Endodermal cell (in vitro differentiated cells): ENCODE measurements around the gene ARHGAP26. TPM values are rescaled to one million over a fixed set of nuclear protein-coding genes. Genes with fewer than 3 reads are reported as not detected.
A peak's percentile ranks its signal among the peaks of the same experiment; 100 is the strongest.

Experiments
- DNase-seq: peaks from one replicate; pipeline ENCODE4 v3.0.0-alpha.2; 2017
- H3K27ac ChIP-seq: 2 replicates; pipeline ENCODE4 v1.5.1; 2013; ENCODE audit warnings: mild to moderate bottlenecking, low read depth, low read length, moderate library complexity
- H3K27me3 ChIP-seq: 2 replicates; pipeline ENCODE4 v1.6.1; 2013; ENCODE audit warnings: mild to moderate bottlenecking, low read length, moderate library complexity; ENCODE audit not compliant: insufficient read depth, control insufficient read depth, poor library complexity, severe bottlenecking
- H3K36me3 ChIP-seq: 2 replicates; pipeline ENCODE4 v1.7.0; 2013; ENCODE audit warnings: mild to moderate bottlenecking, low read length, moderate library complexity; ENCODE audit not compliant: control insufficient read depth, insufficient read depth
- H3K4me1 ChIP-seq: one replicate; pipeline ENCODE4 v1.7.0; 2013; ENCODE audit warnings: low read length; ENCODE audit not compliant: control insufficient read depth, insufficient read depth
- H3K4me3 ChIP-seq: 2 replicates; pipeline ENCODE4 v1.5.1; 2013; ENCODE audit warnings: mild to moderate bottlenecking, low read length, moderate library complexity
- H3K9ac ChIP-seq: 2 replicates; pipeline ENCODE4 v1.6.1; 2013; ENCODE audit warnings: mild to moderate bottlenecking, low read length, moderate library complexity; ENCODE audit not compliant: poor library complexity, severe bottlenecking; ENCODE audit errors: extremely low read depth
- H3K9me3 ChIP-seq: 2 replicates; pipeline ENCODE4 v1.6.1; 2013; ENCODE audit warnings: mild to moderate bottlenecking, low read length, moderate library complexity; ENCODE audit not compliant: control insufficient read depth
- H3K27ac Mint-ChIP-seq: 2 replicates; pipeline ENCODE4 v1.8.0; 2020; ENCODE audit warnings: mixed read lengths
- H3K27me3 Mint-ChIP-seq: 2 replicates; pipeline ENCODE4 v1.8.0; 2021; ENCODE audit warnings: mild to moderate bottlenecking, mixed read lengths; ENCODE audit not compliant: insufficient read depth
- H3K36me3 Mint-ChIP-seq: 2 replicates; pipeline ENCODE4 v1.8.0; 2020; ENCODE audit warnings: low read depth, mixed read lengths
- H3K4me1 Mint-ChIP-seq: 2 replicates; pipeline ENCODE4 v1.8.0; 2020; ENCODE audit warnings: mixed read lengths
- H3K4me3 Mint-ChIP-seq: 2 replicates; pipeline ENCODE4 v1.8.0; 2020; ENCODE audit warnings: mild to moderate bottlenecking, moderate library complexity, mixed read lengths
- H3K9me3 Mint-ChIP-seq: 2 replicates; pipeline ENCODE4 v1.8.0; 2020; ENCODE audit warnings: mild to moderate bottlenecking, mixed read lengths
- WGBS, 2 experiments: methylation state at CpG; one replicate each; pipeline versions ENCODE4 v1.1.5 to v1.1.7; 2013; ENCODE audit warnings: missing lambda C conversion rate in 2 of 2, mixed read lengths in 1 of 2; ENCODE audit not compliant: insufficient coverage in 1 of 2, insufficient read length in 1 of 2; 5-methylcytosine and 5-hydroxymethylcytosine counted together
- total RNA-seq, 2 donors: library from RNA; stranded (reverse); fragmentation: NEBNext Ultra II Directional in 1 of 2; extraction: Animal tissue kit (Norgen Biotek cat#: 25700) in 1 of 2; gene quantifications; 2 replicates in 1 of 2; 3 replicates in 1 of 2; pipeline ENCODE4 v1.2.1, GENCODE V29; 2021
- TF ChIP-seq, protein P1 (sequence below): fragments of 200-600 bp; sonication (generic); conservative IDR thresholded peaks from 2 replicates; pipeline ENCODE4 v1.5.0; 2021; ENCODE audit warnings: antibody characterized with exemption, mild to moderate bottlenecking

ARHGAP26 gene
- total RNA-seq, 2 donors from 2014 or later, result 49.2 to 60.5 TPM

GRCh38 chr5:143154510-143155370, 384.6 kb downstream of the ARHGAP26 start:
- Histone ChIP-seq H3K27ac (no peak overlapping the region), H3K9ac (no peak overlapping the region), H3K4me3 (no peak overlapping the region), H3K9me3 (no peaks in the 10 kb centered on the region), H3K36me3 (no peaks in the 10 kb centered on the region), H3K27me3 (no peaks in the 10 kb centered on the region), H3K4me1 (peaks cover 9% of the 10 kb centered on the region)
- no peak overlapping the region for H3K4me3 Mint-ChIP-seq
- H3K36me3 Mint-ChIP-seq, result peaks cover 24% of the 10 kb centered on the region
- DNase-seq, result peak; percentile 71
- TF ChIP-seq, protein P1, sequence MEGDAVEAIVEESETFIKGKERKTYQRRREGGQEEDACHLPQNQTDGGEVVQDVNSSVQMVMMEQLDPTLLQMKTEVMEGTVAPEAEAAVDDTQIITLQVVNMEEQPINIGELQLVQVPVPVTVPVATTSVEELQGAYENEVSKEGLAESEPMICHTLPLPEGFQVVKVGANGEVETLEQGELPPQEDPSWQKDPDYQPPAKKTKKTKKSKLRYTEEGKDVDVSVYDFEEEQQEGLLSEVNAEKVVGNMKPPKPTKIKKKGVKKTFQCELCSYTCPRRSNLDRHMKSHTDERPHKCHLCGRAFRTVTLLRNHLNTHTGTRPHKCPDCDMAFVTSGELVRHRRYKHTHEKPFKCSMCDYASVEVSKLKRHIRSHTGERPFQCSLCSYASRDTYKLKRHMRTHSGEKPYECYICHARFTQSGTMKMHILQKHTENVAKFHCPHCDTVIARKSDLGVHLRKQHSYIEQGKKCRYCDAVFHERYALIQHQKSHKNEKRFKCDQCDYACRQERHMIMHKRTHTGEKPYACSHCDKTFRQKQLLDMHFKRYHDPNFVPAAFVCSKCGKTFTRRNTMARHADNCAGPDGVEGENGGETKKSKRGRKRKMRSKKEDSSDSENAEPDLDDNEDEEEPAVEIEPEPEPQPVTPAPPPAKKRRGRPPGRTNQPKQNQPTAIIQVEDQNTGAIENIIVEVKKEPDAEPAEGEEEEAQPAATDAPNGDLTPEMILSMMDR, result no peak
- 58 to 71% methylated on average over 4 to 5 of the region's 5 CpGs for WGBS, 2 experiments
- peaks cover 24% of the 10 kb centered on the region for H3K4me1 Mint-ChIP-seq
- H3K9me3 Mint-ChIP-seq, result no peaks in the 10 kb centered on the region
- H3K27me3 Mint-ChIP-seq, result no peaks in the 10 kb centered on the region
- H3K27ac Mint-ChIP-seq, result peak overlapping the region; percentile 41

- 94 to 100% methylated on average over 3 of the region's 3 CpGs for WGBS, 2 experiments
- Mint-ChIP-seq H3K36me3 (peaks cover 18% of the 10 kb centered on the region), H3K27ac (no peak overlapping the region), H3K9me3 (no peaks in the 10 kb centered on the region), H3K4me3 (no peak overlapping the region), H3K27me3 (no peaks in the 10 kb centered on the region), H3K4me1 (peaks cover 24% of the 10 kb centered on the region)
- Histone ChIP-seq H3K36me3 (no peaks in the 10 kb centered on the region), H3K4me1 (peaks cover 9% of the 10 kb centered on the region), H3K27me3 (no peaks in the 10 kb centered on the region), H3K9me3 (no peaks in the 10 kb centered on the region), H3K9ac (no peak overlapping the region), H3K4me3 (no peak overlapping the region), H3K27ac (no peak overlapping the region)
- TF ChIP-seq, protein P1, result peak; percentile 61
- DNase-seq, result no peak
Measured at GRCh38 chr5:143155455-143155854, 385.3 kb downstream of the ARHGAP26 start.

DNA sequence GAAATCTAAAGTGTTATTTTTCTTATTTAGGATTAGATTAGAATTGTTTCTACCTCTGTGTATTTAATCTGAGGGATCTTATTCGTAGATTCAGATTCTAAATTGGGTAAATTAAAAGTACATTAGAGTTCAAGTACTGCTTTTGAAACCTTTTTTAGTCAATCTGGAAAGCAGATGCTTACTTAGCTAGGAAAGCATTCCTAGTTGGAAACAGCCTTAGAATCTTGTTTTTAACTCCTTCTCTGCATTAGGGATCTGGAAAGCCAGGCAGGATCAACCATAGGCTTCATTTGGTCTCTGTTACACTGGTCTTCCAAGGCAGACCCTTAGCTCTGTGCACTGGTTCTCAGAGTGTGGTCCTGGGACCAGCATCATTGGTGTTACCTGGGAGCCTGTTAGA, 385.9 kb downstream of the ARHGAP26 start:
- Histone ChIP-seq H3K9ac (no peak overlapping the region), H3K9me3 (no peaks in the 10 kb centered on the region), H3K4me3 (no peak overlapping the region), H3K4me1 (peaks cover 9% of the 10 kb centered on the region), H3K36me3 (no peaks in the 10 kb centered on the region), H3K27ac (no peak overlapping the region), H3K27me3 (no peaks in the 10 kb centered on the region)
- Mint-ChIP-seq H3K27me3 (no peaks in the 10 kb centered on the region), H3K9me3 (no peaks in the 10 kb centered on the region), H3K27ac (peak overlapping the region; percentile 26), H3K4me3 (no peak overlapping the region), H3K36me3 (peaks cover 12% of the 10 kb centered on the region), H3K4me1 (peaks cover 24% of the 10 kb centered on the region)
- TF ChIP-seq, protein P1, result no peak
- no peak for DNase-seq
- WGBS, 2 experiments, result 93% methylated on average over 1 of the region's 1 CpG; no CpG with 5 or more reads in 1 of the 2 experiments
